Neural cell (in vitro differentiated cells): Measurements from ENCODE around the gene SEPTIN7. TPM values are rescaled to one million over a fixed set of nuclear protein-coding genes. Genes with fewer than 3 reads are reported as not detected.

ENCODE experiments used
- H2AFZ ChIP-seq: fragments of 200-600, 300-800 bp; sonication (generic), shearing (Covaris generic); 2 replicates; pipeline ENCODE4 v1.6.0; 2014; ENCODE audit warnings: low read depth, mild to moderate bottlenecking, antibody characterized with exemption, low read length, moderate library complexity
- H3F3A ChIP-seq: fragments of 200-600 bp; shearing (Covaris generic); 2 replicates; pipeline ENCODE4 v1.6.1; 2016; ENCODE audit warnings: mild to moderate bottlenecking, moderate library complexity, mixed read lengths, antibody characterized with exemption, low read length; ENCODE audit not compliant: insufficient read depth, poor library complexity, severe bottlenecking
- H3K27ac ChIP-seq: fragments of 200-600, 300-800 bp; sonication (generic), shearing (Covaris generic); 2 replicates; pipeline ENCODE4 v1.5.1; 2014; ENCODE audit warnings: mild to moderate bottlenecking, low read length, moderate library complexity
- H3K27me3 ChIP-seq: fragments of 300-800, 200-600 bp; sonication (generic), shearing (Covaris generic); 2 replicates; pipeline ENCODE4 v1.6.0; 2014; ENCODE audit warnings: mild to moderate bottlenecking, low read depth, low read length, moderate library complexity; ENCODE audit not compliant: insufficient read depth
- H3K36me3 ChIP-seq: fragments of 300-800, 200-600 bp; sonication (generic), shearing (Covaris generic); 2 replicates; pipeline ENCODE4 v1.5.1; 2014; ENCODE audit warnings: mild to moderate bottlenecking, antibody characterized with exemption, low read length, moderate library complexity; ENCODE audit not compliant: insufficient read depth
- H3K4me2 ChIP-seq: fragments of 300-800, 200-600 bp; sonication (generic), shearing (Covaris generic); 2 replicates; pipeline ENCODE4 v1.6.0; 2014; ENCODE audit warnings: mild to moderate bottlenecking, low read length
- H3K4me3 ChIP-seq: fragments of 300-800, 200-600 bp; sonication (generic), shearing (Covaris generic); 2 replicates; pipeline ENCODE4 v1.5.1; 2014; ENCODE audit warnings: mild to moderate bottlenecking, low read length, moderate library complexity
- H3K79me2 ChIP-seq: fragments of 200-600 bp; shearing (Covaris generic); replicated peaks from 2 replicates; pipeline ENCODE4 v1.6.0; 2014; ENCODE audit warnings: mild to moderate bottlenecking, low read length, moderate library complexity; ENCODE audit not compliant: insufficient read depth
- H3K9ac ChIP-seq: fragments of 300-800, 200-600 bp; sonication (generic), shearing (Covaris generic); 2 replicates; pipeline ENCODE4 v1.6.1; 2016; ENCODE audit warnings: mild to moderate bottlenecking, low read length, mixed read lengths
- H3K9me2 ChIP-seq: fragments of 200-600 bp; shearing (Covaris generic); 2 replicates; pipeline ENCODE4 v1.6.1; 2016; ENCODE audit warnings: mild to moderate bottlenecking, low read length, mixed read lengths; ENCODE audit not compliant: insufficient read depth
- H3K9me3 ChIP-seq: fragments of 200-600, 300-800 bp; sonication (generic), shearing (Covaris generic); 2 replicates; pipeline ENCODE4 v1.6.1; 2016; ENCODE audit warnings: mild to moderate bottlenecking, mixed run types, low read length, moderate library complexity, mixed read lengths
- H4K20me1 ChIP-seq: fragments of 200-600 bp; shearing (Covaris generic); 2 replicates; pipeline ENCODE4 v1.6.1; 2016; ENCODE audit warnings: mild to moderate bottlenecking, mixed run types; ENCODE audit not compliant: insufficient read depth
- CTCF ChIP-seq: fragments of 450-650 bp; IDR thresholded peaks from 2 replicates; pipeline ENCODE4 v1.5.1; 2014; ENCODE audit warnings: antibody characterized with exemption, mild to moderate bottlenecking, moderate library complexity; ENCODE audit not compliant: poor library complexity, severe bottlenecking
- EP300 ChIP-seq: fragments of 450-650 bp; conservative IDR thresholded peaks from 2 replicates; pipeline ENCODE4 v1.6.1; 2014; ENCODE audit warnings: antibody characterized with exemption, mild to moderate bottlenecking, moderate library complexity; ENCODE audit not compliant: poor library complexity, severe bottlenecking
- EZH2 ChIP-seq: fragments of 200-600, 300-800 bp; shearing (Covaris generic), sonication (generic); IDR thresholded peaks from 2 replicates; pipeline ENCODE4 v1.6.1; 2014; ENCODE audit warnings: antibody characterized with exemption, low read length, borderline replicate concordance, mild to moderate bottlenecking; ENCODE audit not compliant: insufficient read depth, poor library complexity, severe bottlenecking
- MXI1 ChIP-seq: fragments of 450-650 bp; conservative IDR thresholded peaks from 2 replicates; pipeline ENCODE4 v1.6.1; 2014; ENCODE audit warnings: antibody characterized with exemption, mild to moderate bottlenecking; ENCODE audit not compliant: poor library complexity, severe bottlenecking
- POLR2AphosphoS5 ChIP-seq: IDR thresholded peaks from 2 replicates; pipeline ENCODE4 v1.6.1; 2012
- RAD21 ChIP-seq: fragments of 450-650 bp; conservative IDR thresholded peaks from 2 replicates; pipeline ENCODE4 v1.6.1; 2014; ENCODE audit warnings: antibody characterized with exemption, mild to moderate bottlenecking, moderate library complexity
- REST ChIP-seq: IDR thresholded peaks from 2 replicates; pipeline ENCODE4 v1.6.1; 2012; ENCODE audit warnings: borderline replicate concordance
- SMC3 ChIP-seq: fragments of 450-650 bp; conservative IDR thresholded peaks from 2 replicates; pipeline ENCODE4 v1.6.1; 2014; ENCODE audit warnings: antibody characterized with exemption, mild to moderate bottlenecking, moderate library complexity; ENCODE audit not compliant: poor library complexity
- TAF1 ChIP-seq: IDR thresholded peaks from 2 replicates; pipeline ENCODE4 v1.6.1; 2012; ENCODE audit warnings: low read depth
- polyA minus RNA-seq: library from RNA; depleted of rRNA, polyadenylated mRNA; stranded (reverse); fragments of >200 nt; gene quantifications from 2 replicates; pipeline ENCODE4 v1.2.3, GENCODE V29; 2014
- polyA plus RNA-seq: library from polyadenylated mRNA; depleted of rRNA; stranded (reverse); fragments of >200 nt; gene quantifications from 2 replicates; pipeline ENCODE4 v1.2.3, GENCODE V29; 2014

The SEPTIN7 gene
- polyA plus RNA-seq (393 and 492 TPM in 2 replicates), polyA minus RNA-seq (341 and 451 TPM in 2 replicates)

- Histone ChIP-seq H3K79me2 (peaks cover 41% of the 10 kb centered on the region), H3K27ac (peak within 1 kb of the TSS; percentile 95)
Observed at GRCh38 chr7:35800718-35801391, at the start of gene SEPTIN7. TSS of gene SEPTIN7 (plus strand) at chr7:35801057. CDS start at chr7:35801210, 153 bp downstream.

GRCh38 chr7:35752742-35753141 is 48.1 kb upstream of the SEPTIN7 start:
- Histone ChIP-seq H3K9ac (no peak overlapping the region), H3K27ac (no peak overlapping the region), H3K9me3 (no peaks in the 10 kb centered on the region)

More at GRCh38 chr7:35800718-35801391, at the start of gene SEPTIN7:
- peak within 1 kb of the TSS; percentile 91 for H3K4me3 ChIP-seq
- H3K27me3 ChIP-seq, result no peaks in the 10 kb centered on the region
- H3K9ac ChIP-seq, result peak within 1 kb of the TSS; percentile 96
- peaks cover 3% of the 10 kb centered on the region for H3F3A ChIP-seq
- H4K20me1 ChIP-seq, result peaks cover 3% of the 10 kb centered on the region
- no peak for TF ChIP-seq RAD21
- TF ChIP-seq EZH2, result no peak
- TF ChIP-seq TAF1, result peak; percentile 97
- no peak for TF ChIP-seq CTCF
- peak; percentile 33 for TF ChIP-seq MXI1
- TF ChIP-seq SMC3, result peak; percentile 34
- peak; percentile 91 for TF ChIP-seq POLR2AphosphoS5
- peak; percentile 59 for TF ChIP-seq EP300
- TF ChIP-seq REST, result peak; percentile 92
- H3K9me2 ChIP-seq, result no peaks in the 10 kb centered on the region
- peak within 1 kb of the TSS; percentile 93 for H2AFZ ChIP-seq
- no peaks in the 10 kb centered on the region for H3K9me3 ChIP-seq
- peak within 1 kb of the TSS; percentile 53 for H3K4me2 ChIP-seq
- no peaks in the 10 kb centered on the region for H3K36me3 ChIP-seq

More at GRCh38 chr7:35752742-35753141, 48.1 kb upstream of the SEPTIN7 start:
- no peaks in the 10 kb centered on the region for H3K27me3 ChIP-seq
- no peak overlapping the region for H3K4me2 ChIP-seq
- H2AFZ ChIP-seq, result no peak overlapping the region
- no peaks in the 10 kb centered on the region for H4K20me1 ChIP-seq
- H3K36me3 ChIP-seq, result no peaks in the 10 kb centered on the region
- H3F3A ChIP-seq, result no peaks in the 10 kb centered on the region
- no peaks in the 10 kb centered on the region for H3K79me2 ChIP-seq
- H3K4me3 ChIP-seq, result no peak overlapping the region
- no peaks in the 10 kb centered on the region for H3K9me2 ChIP-seq
- TF ChIP-seq RAD21, result no peak
- TF ChIP-seq EP300, result no peak
- no peak for TF ChIP-seq SMC3
- TF ChIP-seq EZH2, result no peak
- no peak for TF ChIP-seq POLR2AphosphoS5
- TF ChIP-seq CTCF, result no peak
